Activated CD4-positive, alpha-beta T cell treated with anti-CD3 and anti-CD28 coated beads for 36 hours (primary cell): ENCODE results near the gene MEMO1. TPM values are rescaled to one million over a fixed set of nuclear protein-coding genes. Genes with fewer than 3 reads are reported as not detected.
"Not testable (repeated sequence)": the region's sequence is repeated elsewhere in the genome, so short reads cannot be mapped to it uniquely, and the experiment has no call there.

Experiments used
- ATAC-seq: fragments of 200-7000 bp; cut with Tn5 transposase; one replicate; pipeline ENCODE4 v1.10.0; 2021; ENCODE audit warnings: mild to moderate bottlenecking, moderate library complexity
- CTCF ChIA-PET: fragments of 350-600 bp; sonication (Branson Sonifier 250); formaldehyde crosslinking; loops from one replicate; lab custom pipeline; 2021; ENCODE audit warnings: antibody characterized with exemption; lab: Charles Lee
- POLR2A ChIA-PET: fragments of 350-600 bp; sonication (Branson Sonifier 250); formaldehyde crosslinking; loops from one replicate; lab custom pipeline; 2021; ENCODE audit warnings: antibody characterized with exemption, inconsistent platforms; lab: Charles Lee
- DNase-seq: peaks from one replicate; pipeline ENCODE4 v3.0.0-alpha.2; 2020
- H3K27ac Mint-ChIP-seq: one replicate; pipeline ENCODE4 v1.8.0; 2021; ENCODE audit warnings: mixed read lengths
- H3K27me3 Mint-ChIP-seq: one replicate; pipeline ENCODE4 v1.8.0; 2021; ENCODE audit warnings: mixed read lengths
- H3K36me3 Mint-ChIP-seq: one replicate; pipeline ENCODE4 v1.8.0; 2021; ENCODE audit warnings: low read depth, mixed read lengths
- H3K4me1 Mint-ChIP-seq: one replicate; pipeline ENCODE4 v1.8.0; 2021; ENCODE audit warnings: mixed read lengths
- H3K4me3 Mint-ChIP-seq: one replicate; pipeline ENCODE4 v1.8.0; 2021; ENCODE audit warnings: mild to moderate bottlenecking, moderate library complexity, mixed read lengths
- H3K9me3 Mint-ChIP-seq: one replicate; pipeline ENCODE4 v1.8.0; 2021; ENCODE audit warnings: low read depth, mixed read lengths
- intact Hi-C, 2 experiments: fragments of 100-400 bp; cut with DNase I in 1 of 2; cut with micrococcal nuclease in 1 of 2; formaldehyde crosslinking; loops; one replicate each; pipeline versions ENCODE4 v1.14.2 to v1.15.1; 2022 to 2024; cut with DNase I, micrococcal nuclease
- total RNA-seq, 2 experiments: library from RNA; stranded (reverse); gene quantifications; one replicate each; pipeline ENCODE4 v1.2.3, GENCODE V29; 2021

MEMO1 gene
- total RNA-seq, 2 experiments from 2014 or later: 49.8 to 53.5 TPM

DNA sequence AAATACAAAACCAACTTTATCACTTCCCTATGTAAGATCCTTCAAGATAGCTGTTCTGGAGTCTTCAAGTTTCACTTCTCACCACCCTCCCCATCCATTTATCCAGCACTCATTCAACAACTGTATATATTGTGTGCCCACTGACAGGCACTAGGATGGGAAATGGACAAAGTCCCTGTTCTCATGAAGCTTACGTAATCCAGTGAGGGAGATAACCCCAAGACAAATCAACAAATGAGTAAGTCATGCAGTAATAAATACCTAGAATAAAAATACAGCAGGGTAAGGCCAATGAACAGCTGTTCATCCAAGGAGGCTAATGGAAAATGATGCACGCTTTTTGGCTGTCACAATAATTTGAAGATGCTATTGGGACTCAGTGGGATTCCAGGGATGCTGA lies 133.8 kb downstream of the MEMO1 start:
- POLR2A ChIA-PET: no interaction called here
- DNase-seq: no peak
- intact Hi-C loops: no loop called here
- H3K9me3 Mint-ChIP-seq: no peaks in the 10 kb centered on the region
- ATAC-seq: no peak
- H3K27ac Mint-ChIP-seq: no peak overlapping the region
- CTCF ChIA-PET: interaction anchor here (1.0 kb wide), 1 partner anchor 61 kb away, joined by 3 read pairs; no protein-coding TSS in a partner anchor
- H3K4me1 Mint-ChIP-seq: no peaks in the 10 kb centered on the region
- H3K36me3 Mint-ChIP-seq: peaks cover 12% of the 10 kb centered on the region
- no peaks in the 10 kb centered on the region for H3K27me3 Mint-ChIP-seq
- H3K4me3 Mint-ChIP-seq: no peak overlapping the region

- H3K4me3 Mint-ChIP-seq: no peak overlapping the region
- no peaks in the 10 kb centered on the region for H3K27me3 Mint-ChIP-seq
- no peaks in the 10 kb centered on the region for H3K4me1 Mint-ChIP-seq
- CTCF ChIA-PET: no interaction called here
- ATAC-seq: no peak
- H3K27ac Mint-ChIP-seq: no peak overlapping the region
- no peak for DNase-seq
- intact Hi-C loops: no loop called here
- H3K9me3 Mint-ChIP-seq: no peaks in the 10 kb centered on the region
- POLR2A ChIA-PET: no interaction called here
- peaks cover 12% of the 10 kb centered on the region for H3K36me3 Mint-ChIP-seq
Observed at GRCh38 chr2:31874071-31874470, 136.7 kb downstream of the MEMO1 start.

DNA sequence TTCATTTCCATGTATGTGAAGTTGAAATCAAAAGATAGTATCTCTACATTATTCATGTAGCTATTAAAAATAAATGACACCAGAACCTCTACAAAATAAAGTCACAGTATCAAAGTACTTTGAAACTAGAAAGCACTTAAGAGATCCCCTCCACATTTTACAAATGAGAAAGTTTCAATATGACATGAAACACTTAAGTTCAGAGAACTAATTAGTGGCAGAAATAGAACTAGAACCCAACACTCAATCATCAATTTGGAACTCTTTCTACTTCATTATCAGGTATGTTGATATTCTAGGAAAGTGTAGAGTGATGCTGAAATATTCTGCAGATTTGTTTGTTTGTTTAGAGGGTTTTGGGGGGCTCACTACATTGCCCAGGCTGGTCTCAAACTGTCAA lies 145.6 kb downstream of the MEMO1 start:
- ChIA-PET CTCF (interaction anchor here (0.6 kb wide), 1 partner anchor 486 kb away, joined by 4 read pairs; no protein-coding TSS in a partner anchor), POLR2A (no interaction called here)
- Mint-ChIP-seq H3K9me3 (no peaks in the 10 kb centered on the region), H3K36me3 (peaks cover 10% of the 10 kb centered on the region), H3K27me3 (no peaks in the 10 kb centered on the region), H3K27ac (no peak overlapping the region), H3K4me3 (no peak overlapping the region), H3K4me1 (no peaks in the 10 kb centered on the region)
- intact Hi-C loops: no loop called here
- DNase-seq: no peak
- no peak for ATAC-seq

GRCh38 chr2:31863867-31864266 lies 146.9 kb downstream of the MEMO1 start:
- Mint-ChIP-seq H3K9me3 (no peaks in the 10 kb centered on the region), H3K27ac (no peak overlapping the region), H3K36me3 (peaks cover 8% of the 10 kb centered on the region), H3K4me1 (no peaks in the 10 kb centered on the region), H3K27me3 (no peaks in the 10 kb centered on the region), H3K4me3 (no peak overlapping the region)
- ChIA-PET POLR2A (no interaction called here), CTCF (no interaction called here)
- no peak for ATAC-seq
- intact Hi-C loops: no loop called here
- DNase-seq: no peak

DNA sequence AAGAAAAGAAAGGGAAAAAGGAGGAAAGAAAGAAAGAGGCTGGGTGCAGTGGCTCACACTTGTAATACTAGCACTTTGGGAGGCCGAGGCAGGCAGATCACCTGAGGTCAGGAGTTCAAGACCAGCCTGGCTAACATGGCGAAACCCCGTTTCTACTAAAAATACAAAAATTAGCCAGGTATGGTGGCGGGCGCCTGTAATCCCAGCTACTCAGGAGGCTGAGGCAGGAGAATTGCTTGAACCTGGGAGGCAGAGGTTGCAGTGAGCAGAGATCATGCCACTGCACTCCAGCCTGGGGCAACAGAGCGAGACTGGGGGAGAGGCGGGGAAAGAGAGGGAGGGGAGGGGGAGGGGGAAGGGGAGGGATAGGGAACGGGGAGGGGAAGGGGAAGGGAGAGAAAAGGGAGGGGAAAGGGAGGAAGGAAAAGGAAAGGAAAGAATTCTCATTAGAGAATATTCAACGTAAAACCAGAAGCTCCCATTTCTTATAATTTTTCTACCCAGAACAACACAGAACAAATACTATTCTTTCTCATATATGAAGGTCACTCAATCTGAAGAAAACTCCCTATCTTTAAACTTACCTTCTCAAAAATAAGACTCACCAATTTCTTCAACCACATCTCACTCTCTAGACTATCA lies 147.7 kb downstream of the MEMO1 start:
- H3K36me3 Mint-ChIP-seq, DNase-seq, H3K4me1 Mint-ChIP-seq, POLR2A ChIA-PET, CTCF ChIA-PET, intact Hi-C loops, H3K4me3 Mint-ChIP-seq, ATAC-seq, H3K27ac Mint-ChIP-seq, H3K9me3 Mint-ChIP-seq, H3K27me3 Mint-ChIP-seq: not testable (repeated sequence)

DNA sequence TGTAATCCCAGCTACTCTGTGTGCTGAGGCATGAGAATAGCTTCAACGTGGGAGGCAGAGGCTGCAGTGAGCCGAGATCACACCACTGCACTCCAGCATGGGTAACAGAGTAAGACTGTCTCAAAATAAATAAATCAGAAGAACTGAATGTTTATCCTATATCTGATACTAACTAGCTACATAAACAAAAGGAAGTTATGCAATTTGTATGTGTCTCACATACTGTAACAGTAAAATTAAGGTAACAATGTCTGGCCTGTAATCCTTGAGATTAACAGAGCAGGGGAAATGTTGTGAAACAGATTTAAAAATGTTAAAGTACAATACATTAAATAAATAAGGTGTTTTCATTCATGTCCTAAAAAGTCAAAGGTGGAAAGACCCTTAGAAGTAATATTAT lies 150.8 kb downstream of the MEMO1 start:
- ChIA-PET CTCF (interaction anchor here (1.1 kb wide), 1 partner anchor 27 kb away, joined by 3 read pairs; no protein-coding TSS in a partner anchor), POLR2A (no interaction called here)
- intact Hi-C loops: no loop called here
- no peaks in the 10 kb centered on the region for H3K36me3 Mint-ChIP-seq
- no peaks in the 10 kb centered on the region for H3K4me1 Mint-ChIP-seq
- H3K27ac Mint-ChIP-seq: no peak overlapping the region
- H3K9me3 Mint-ChIP-seq: no peaks in the 10 kb centered on the region
- ATAC-seq (no peak), DNase-seq (no peak)
- H3K27me3 Mint-ChIP-seq: no peaks in the 10 kb centered on the region
- H3K4me3 Mint-ChIP-seq: no peak overlapping the region

GRCh38 chr2:31853521-31853920 lies 157.3 kb downstream of the MEMO1 start:
- Mint-ChIP-seq H3K4me3 (no peak overlapping the region), H3K4me1 (no peaks in the 10 kb centered on the region), H3K36me3 (peaks cover 6% of the 10 kb centered on the region), H3K27me3 (no peaks in the 10 kb centered on the region), H3K27ac (no peak overlapping the region), H3K9me3 (no peaks in the 10 kb centered on the region)
- ChIA-PET CTCF (interaction anchor here (0.6 kb wide), 1 partner anchor 33 kb away, joined by 3 read pairs; no protein-coding TSS in a partner anchor), POLR2A (no interaction called here)
- no peak for DNase-seq
- ATAC-seq: no peak
- intact Hi-C loops: no loop called here

- not testable (repeated sequence) for H3K36me3 Mint-ChIP-seq
Observed at GRCh38 chr2:31842150-31842549, 168.7 kb downstream of the MEMO1 start.

GRCh38 chr2:31835450-31835849 lies 175.4 kb downstream of the MEMO1 start:
- Mint-ChIP-seq H3K27me3 (no peaks in the 10 kb centered on the region), H3K36me3 (no peaks in the 10 kb centered on the region), H3K4me1 (no peaks in the 10 kb centered on the region), H3K27ac (no peak overlapping the region), H3K4me3 (no peak overlapping the region), H3K9me3 (peaks cover 2% of the 10 kb centered on the region)
- intact Hi-C loops: no loop called here
- CTCF ChIA-PET: no interaction called here
- ATAC-seq (no peak), DNase-seq (no peak)
- POLR2A ChIA-PET: no interaction called here

More at GRCh38 chr2:31842150-31842549, 168.7 kb downstream of the MEMO1 start:
- ATAC-seq, H3K27ac Mint-ChIP-seq, H3K9me3 Mint-ChIP-seq, CTCF ChIA-PET, intact Hi-C loops, POLR2A ChIA-PET, DNase-seq, H3K4me3 Mint-ChIP-seq, H3K27me3 Mint-ChIP-seq, H3K4me1 Mint-ChIP-seq: not testable (repeated sequence)

DNA sequence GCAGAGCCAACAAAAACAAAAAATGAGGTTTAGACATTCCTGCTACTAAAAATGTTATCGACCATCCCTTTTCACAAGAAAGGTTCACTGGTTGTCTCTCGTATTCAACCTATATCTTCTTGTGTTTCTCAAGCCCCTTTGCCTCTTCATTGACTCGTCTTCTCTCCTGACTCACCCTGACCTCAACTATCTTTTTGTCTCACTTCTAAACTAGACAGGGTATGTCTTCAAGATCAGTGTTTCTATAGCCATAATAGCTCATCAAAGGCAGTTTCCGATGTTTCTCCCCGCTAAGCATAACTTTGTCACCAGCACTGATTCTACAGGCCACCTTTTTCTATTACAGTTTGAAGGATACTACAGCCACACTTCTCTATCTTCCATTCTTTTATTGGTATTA lies 178.4 kb downstream of the MEMO1 start:
- no peak overlapping the region for H3K27ac Mint-ChIP-seq
- peaks cover 6% of the 10 kb centered on the region for H3K27me3 Mint-ChIP-seq
- DNase-seq: no peak
- CTCF ChIA-PET: interaction anchor here (1.2 kb wide), 1 partner anchor 52 kb away, joined by 3 read pairs; no protein-coding TSS in a partner anchor
- no peak overlapping the region for H3K4me3 Mint-ChIP-seq
- POLR2A ChIA-PET: no interaction called here
- no peaks in the 10 kb centered on the region for H3K36me3 Mint-ChIP-seq
- no peak for ATAC-seq
- intact Hi-C loops: no loop called here
- peaks cover 3% of the 10 kb centered on the region for H3K9me3 Mint-ChIP-seq
- H3K4me1 Mint-ChIP-seq: no peaks in the 10 kb centered on the region

- Mint-ChIP-seq H3K36me3 (no peaks in the 10 kb centered on the region), H3K27me3 (peaks cover 6% of the 10 kb centered on the region), H3K4me1 (no peaks in the 10 kb centered on the region), H3K27ac (no peak overlapping the region), H3K9me3 (peaks cover 5% of the 10 kb centered on the region), H3K4me3 (no peak overlapping the region)
- DNase-seq: no peak
- ATAC-seq: no peak
- ChIA-PET POLR2A (interaction anchor here (0.6 kb wide), 1 partner anchor 25 kb away, joined by 3 read pairs; no protein-coding TSS in a partner anchor), CTCF (interaction anchor here (1.2 kb wide), 1 partner anchor 52 kb away, joined by 3 read pairs; no protein-coding TSS in a partner anchor)
- intact Hi-C loops: no loop called here
Observed at GRCh38 chr2:31831585-31831984, 179.2 kb downstream of the MEMO1 start.

DNA sequence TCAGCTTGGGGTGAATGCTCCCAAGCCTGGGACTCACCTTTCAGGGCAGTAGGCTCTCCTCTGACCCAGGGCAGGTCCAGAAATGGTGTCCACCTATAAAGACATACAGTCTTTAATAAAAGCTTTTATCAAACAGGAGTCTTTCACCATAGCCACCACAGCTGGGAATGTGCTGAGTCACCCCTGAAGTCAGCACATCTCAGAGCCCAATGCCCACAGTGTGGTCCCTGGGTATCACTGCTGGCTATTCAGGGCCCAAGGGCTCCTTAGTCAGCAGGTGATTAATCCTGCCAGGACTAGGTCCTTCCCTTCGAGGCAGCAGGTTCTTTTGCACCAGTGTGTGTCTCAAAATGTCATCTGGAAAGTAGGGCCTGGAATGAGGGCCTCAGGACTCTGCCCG lies 181.9 kb downstream of the MEMO1 start:
- intact Hi-C loops: no loop called here

More for the DNA sequence above, 181.9 kb downstream of the MEMO1 start:
- CTCF ChIA-PET: interaction anchor here (0.9 kb wide), 1 partner anchor 9 kb away, joined by 3 read pairs; no protein-coding TSS in a partner anchor
- DNase-seq (no peak), ATAC-seq (no peak)
- no peak overlapping the region for H3K4me3 Mint-ChIP-seq
- POLR2A ChIA-PET: no interaction called here
- no peaks in the 10 kb centered on the region for H3K4me1 Mint-ChIP-seq
- no peak overlapping the region for H3K27ac Mint-ChIP-seq
- peaks cover 7% of the 10 kb centered on the region for H3K9me3 Mint-ChIP-seq
- H3K36me3 Mint-ChIP-seq: no peaks in the 10 kb centered on the region
- peaks cover 6% of the 10 kb centered on the region for H3K27me3 Mint-ChIP-seq
